Measurements from ENCODE around the gene FURIN. TPM values are rescaled to one million over a fixed set of nuclear protein-coding genes. Genes with fewer than 3 reads are reported as not detected.

FURIN gene
- total and polyA plus RNA-seq, 12 donors: 29.5 to 82.5 (median 40.9) TPM

DNA sequence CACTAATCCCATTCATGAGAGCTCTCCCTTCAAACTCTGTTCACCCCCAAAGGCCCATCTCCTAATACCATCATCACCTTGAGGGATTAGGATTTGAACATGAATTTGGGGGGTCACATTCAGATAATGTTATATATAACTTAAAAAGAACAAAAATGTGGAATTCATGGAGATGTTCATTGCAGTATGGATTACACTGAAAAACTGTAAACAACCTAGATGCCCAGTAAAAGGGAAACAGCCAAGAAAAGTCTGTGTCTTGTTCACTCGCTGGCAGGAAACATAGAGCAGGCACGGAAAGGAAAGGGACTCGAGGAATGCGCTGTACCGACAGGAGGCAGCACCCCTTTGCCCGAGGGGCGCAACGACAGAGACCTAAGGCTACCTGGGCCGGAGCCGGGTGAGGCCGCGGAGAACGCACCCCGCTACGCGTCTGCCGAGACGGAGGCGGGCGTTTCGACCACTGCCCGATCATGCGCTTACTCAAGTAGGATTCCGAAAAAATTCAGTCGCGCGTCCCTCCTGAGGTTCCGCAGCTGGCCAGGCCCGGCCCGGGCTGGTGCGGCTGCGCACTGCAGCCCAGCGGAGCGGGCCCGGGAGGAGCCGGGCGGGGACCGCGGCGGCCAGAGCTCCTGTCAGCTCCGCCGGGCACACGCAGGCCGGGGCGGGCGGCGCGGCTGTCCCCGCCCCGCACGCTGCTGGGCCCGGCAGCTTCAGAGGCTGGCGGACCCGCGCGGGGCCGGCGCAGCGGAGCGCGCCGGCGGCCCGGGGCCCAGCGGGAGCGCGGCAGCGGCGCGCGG lies 33.9 kb downstream of the FURIN start:
- 0% methylated on average over 40 to 71 of the region's 71 CpGs for WGBS, 2 donors
- TF ChIP-seq, protein P1, sequence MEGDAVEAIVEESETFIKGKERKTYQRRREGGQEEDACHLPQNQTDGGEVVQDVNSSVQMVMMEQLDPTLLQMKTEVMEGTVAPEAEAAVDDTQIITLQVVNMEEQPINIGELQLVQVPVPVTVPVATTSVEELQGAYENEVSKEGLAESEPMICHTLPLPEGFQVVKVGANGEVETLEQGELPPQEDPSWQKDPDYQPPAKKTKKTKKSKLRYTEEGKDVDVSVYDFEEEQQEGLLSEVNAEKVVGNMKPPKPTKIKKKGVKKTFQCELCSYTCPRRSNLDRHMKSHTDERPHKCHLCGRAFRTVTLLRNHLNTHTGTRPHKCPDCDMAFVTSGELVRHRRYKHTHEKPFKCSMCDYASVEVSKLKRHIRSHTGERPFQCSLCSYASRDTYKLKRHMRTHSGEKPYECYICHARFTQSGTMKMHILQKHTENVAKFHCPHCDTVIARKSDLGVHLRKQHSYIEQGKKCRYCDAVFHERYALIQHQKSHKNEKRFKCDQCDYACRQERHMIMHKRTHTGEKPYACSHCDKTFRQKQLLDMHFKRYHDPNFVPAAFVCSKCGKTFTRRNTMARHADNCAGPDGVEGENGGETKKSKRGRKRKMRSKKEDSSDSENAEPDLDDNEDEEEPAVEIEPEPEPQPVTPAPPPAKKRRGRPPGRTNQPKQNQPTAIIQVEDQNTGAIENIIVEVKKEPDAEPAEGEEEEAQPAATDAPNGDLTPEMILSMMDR (IDR thresholded peaks at IDR 0.05): peak; percentile 34 to 97 (median 80)

DNA sequence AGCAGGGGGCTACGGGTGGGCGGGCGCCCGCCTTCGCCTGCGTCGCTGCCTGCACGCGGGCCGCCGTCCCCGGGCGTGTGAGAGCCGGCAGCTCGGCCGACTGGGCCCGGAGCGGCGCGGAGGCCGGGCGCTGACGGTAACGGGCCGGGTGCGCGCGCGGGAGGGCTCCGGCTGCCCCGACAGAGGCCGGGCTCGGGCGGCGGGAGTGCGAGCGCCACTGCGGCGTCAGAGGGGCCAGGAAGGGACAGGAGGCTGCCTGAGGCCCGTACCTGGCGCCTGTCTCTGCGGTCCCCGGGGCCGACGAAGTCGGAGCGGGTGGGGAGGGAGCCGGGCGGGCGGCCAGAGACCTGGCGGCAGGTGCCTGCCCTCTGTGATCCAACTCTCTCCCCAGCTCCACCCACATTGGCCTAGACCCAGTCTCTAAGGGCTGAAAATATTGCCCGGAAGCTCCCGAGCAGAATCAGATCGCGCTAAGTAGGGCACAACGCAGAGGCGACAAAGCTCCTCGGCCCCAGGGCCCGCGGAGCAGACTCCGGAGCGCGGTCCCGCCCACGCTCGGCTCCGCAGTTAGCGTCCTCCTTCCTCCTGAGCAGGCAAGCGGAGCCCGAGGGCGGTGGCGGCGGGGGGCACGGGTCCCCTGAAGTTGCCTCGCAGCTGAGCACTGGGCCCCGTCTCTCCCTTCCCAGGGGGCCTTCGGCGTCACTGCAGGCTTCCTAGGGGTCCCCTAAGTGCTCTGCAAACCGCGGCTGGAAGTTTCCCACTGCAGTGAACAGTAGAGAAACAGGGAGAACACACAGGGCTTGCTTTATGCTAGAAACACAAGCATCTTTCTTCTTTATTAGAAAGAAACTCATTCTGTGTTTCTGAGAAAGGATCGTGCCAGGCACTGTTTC lies 34.7 kb downstream of the FURIN start, which contains the start of gene MAN2A2:
Gene MAN2A2, plus strand, starts transcription at position 463 of the 893 bp plus-strand sequence. CDS start 906 bp downstream, outside the sequence.
- TF ChIP-seq, protein P1 (IDR thresholded peaks at IDR 0.05): peak in 1 of 9 donors; percentile 3
- peaks cover 0 to 38% (median 27%) of the 10 kb centered on the region in 9 donors for H3K36me3 ChIP-seq
- 0 to 1% methylated on average over 69 to 81 of the region's 81 CpGs for WGBS, 2 donors
- no peaks in the 10 kb centered on the region for H3K27me3 ChIP-seq
- H3K4me1 ChIP-seq: peaks cover 6 to 48% (median 33%) of the 10 kb centered on the region in 9 donors
- DNase-seq: peak; percentile 58 to 66
- peak within 1 kb of the TSS; percentile 79 to 97 (median 94) for H3K27ac ChIP-seq
- intact Hi-C loops (cut with DNase I): loop anchor here in 6 of 10 donors (1.0 to 2.0 kb wide), 4 partner anchors 26 to 31 kb away; partner anchors contain the start of gene HDDC3 (in 4 of the 6)
- no peaks in the 10 kb centered on the region for H3K9me3 ChIP-seq
- peak within 1 kb of the TSS; percentile 76 to 93 (median 86) for H3K4me3 ChIP-seq
- peak; percentile 48 to 66 (median 58) for ATAC-seq

More for the DNA sequence above, 33.9 kb downstream of the FURIN start:
- H3K4me1 ChIP-seq: peaks cover 6 to 39% (median 24%) of the 10 kb centered on the region in 9 donors
- H3K9me3 ChIP-seq: no peaks in the 10 kb centered on the region
- intact Hi-C loops (cut with DNase I): loop anchor here in 5 of 10 donors (1.0 to 2.0 kb wide), 3 partner anchors 29 to 32 kb away; partner anchors contain the start of gene HDDC3 (in 3 of the 5)
- DNase-seq (peak; percentile 70 to 81), ATAC-seq (peak; percentile 88 to 94 (median 90))
- H3K4me3 ChIP-seq: peak overlapping the region; percentile 24 to 92 (median 82)
- H3K27ac ChIP-seq: peak overlapping the region; percentile 79 to 97 (median 93)
- H3K27me3 ChIP-seq: no peaks in the 10 kb centered on the region
- H3K36me3 ChIP-seq: peaks cover 0 to 29% (median 23%) of the 10 kb centered on the region in 9 donors

DNA sequence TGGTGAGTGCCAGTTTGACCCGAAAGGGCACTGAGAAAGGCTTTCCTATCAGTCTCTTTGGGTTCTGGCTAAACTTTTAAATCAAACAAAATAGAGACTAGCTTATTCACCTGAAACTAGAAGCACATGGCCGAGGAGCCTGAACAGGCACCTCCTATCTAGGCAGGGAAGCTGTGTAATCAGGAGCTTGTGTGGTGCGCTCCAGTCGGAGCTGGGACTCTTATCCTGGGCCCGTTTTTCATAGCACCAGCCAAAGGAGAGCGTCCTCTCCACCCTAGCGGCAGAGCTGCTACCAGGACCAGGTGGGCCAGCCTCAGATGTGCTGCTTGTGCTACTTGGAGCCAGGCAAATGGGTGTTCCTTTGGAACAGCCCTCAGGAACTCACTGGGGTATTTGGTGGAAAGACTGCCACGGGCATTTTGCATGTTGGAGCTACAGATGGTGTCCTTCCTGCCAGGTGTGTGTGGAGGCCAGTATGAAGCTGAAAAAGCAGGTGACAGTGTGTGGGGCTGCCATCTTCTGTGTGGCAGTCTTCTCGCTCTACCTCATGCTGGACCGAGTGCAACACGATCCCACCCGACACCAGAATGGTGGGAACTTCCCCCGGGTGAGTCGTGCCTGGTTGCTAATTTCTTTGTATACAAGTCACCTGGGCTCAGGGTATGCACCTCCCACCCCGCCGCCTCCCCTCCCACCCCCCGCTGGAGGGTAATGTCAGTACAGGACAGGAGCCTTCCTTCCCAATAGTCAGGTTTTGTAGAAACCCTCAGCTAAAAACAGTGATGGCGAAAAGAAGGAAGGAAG lies 35.5 kb downstream of the FURIN start:
- Histone ChIP-seq H3K27me3 (no peaks in the 10 kb centered on the region), H3K4me1 (peaks cover 6 to 56% (median 39%) of the 10 kb centered on the region in 9 donors), H3K36me3 (peaks cover 0 to 46% (median 28%) of the 10 kb centered on the region in 9 donors), H3K9me3 (no peaks in the 10 kb centered on the region), H3K27ac (peak overlapping the region; percentile 79 to 97 (median 94)), H3K4me3 (peak overlapping the region; percentile 76 to 93 (median 86))
- ATAC-seq (peak in 6 of 8 donors; percentile 8 to 37 (median 22)), DNase-seq (no peak)
- intact Hi-C loops (cut with DNase I): loop anchor here in 3 of 10 donors (1.0 to 2.0 kb wide), 3 partner anchors 25 to 28 kb away; partner anchors contain the start of gene HDDC3 (in 1 of the 3)
- 67 to 71% methylated on average over 18 of the region's 18 CpGs for WGBS, 2 donors
- TF ChIP-seq, protein P1 (IDR thresholded peaks at IDR 0.05): peak in 1 of 9 donors; percentile 20

Data from heart right ventricle (tissue), 16 donors.